DMS53 (cell line): ENCODE data around the gene IL18RAP.
A peak's percentile ranks its signal among the peaks of the same experiment; 100 is the strongest.

ENCODE experiments used
- DNase-seq: peaks from one replicate; lab custom pipeline; 2025; lab: John Stamatoyannopoulos, UW

IL18RAP gene

GRCh38 chr2:102421890-102422759 lies 835 bp upstream of the IL18RAP start:
- no peak for DNase-seq

- DNase-seq, result no peak
Measured at GRCh38 chr2:102423368-102423767, 408 bp downstream of the IL18RAP start.

- DNase-seq, result no peak
Measured at GRCh38 chr2:102424754-102425153, 1.8 kb downstream of the IL18RAP start.

GRCh38 chr2:102425441-102426132 lies 2.6 kb downstream of the IL18RAP start:
- DNase-seq, result no peak

GRCh38 chr2:102427249-102427648 lies 4.3 kb downstream of the IL18RAP start:
- DNase-seq, result no peak

- no peak for DNase-seq
Measured at GRCh38 chr2:102428573-102428972, 5.6 kb downstream of the IL18RAP start.

GRCh38 chr2:102432386-102432785 lies 9.4 kb downstream of the IL18RAP start:
- DNase-seq, result no peak

- no peak for DNase-seq
Measured at GRCh38 chr2:102433973-102434654, 11.2 kb downstream of the IL18RAP start.

- no peak for DNase-seq
Measured at GRCh38 chr2:102434655-102435381, 11.9 kb downstream of the IL18RAP start.

- DNase-seq, result no peak
Measured at GRCh38 chr2:102435741-102436140, 12.8 kb downstream of the IL18RAP start.

- no peak for DNase-seq
Measured at GRCh38 chr2:102436323-102436722, 13.4 kb downstream of the IL18RAP start.

- DNase-seq, result no peak
Measured at GRCh38 chr2:102437122-102437521, 14.2 kb downstream of the IL18RAP start.

GRCh38 chr2:102438111-102438510 lies 15.2 kb downstream of the IL18RAP start:
- DNase-seq, result no peak

GRCh38 chr2:102438578-102438977 lies 15.6 kb downstream of the IL18RAP start:
- no peak for DNase-seq

- DNase-seq, result peak; percentile 20
Measured at GRCh38 chr2:102439065-102439695, 16.2 kb downstream of the IL18RAP start.

GRCh38 chr2:102442967-102443828 lies 20.2 kb downstream of the IL18RAP start:
- DNase-seq, result peak; percentile 74

- DNase-seq, result no peak
Measured at GRCh38 chr2:102444233-102444632, 21.3 kb downstream of the IL18RAP start.

GRCh38 chr2:102446936-102447335 lies 24.0 kb downstream of the IL18RAP start:
- DNase-seq, result no peak

GRCh38 chr2:102449370-102449974 lies 26.5 kb downstream of the IL18RAP start:
- peak; percentile 70 for DNase-seq

- DNase-seq, result no peak
Measured at GRCh38 chr2:102451968-102452367, 29.0 kb downstream of the IL18RAP start.
